Mucosa of descending colon (tissue), 3 donors: ENCODE measurements around the gene EBLN2. TPM values are rescaled to one million over a fixed set of nuclear protein-coding genes. Genes with fewer than 3 reads are reported as not detected.
"Not testable (repeated sequence)": the region's sequence is repeated elsewhere in the genome, so short reads cannot be mapped to it uniquely, and the experiment has no call there.

Experiments
- ATAC-seq: fragments of 200-7000 bp; cut with Tn5 transposase; one replicate; pipeline ENCODE4 v1.9.1; 2020; ENCODE audit warnings: mild to moderate bottlenecking, moderate library complexity
- DNase-seq, 3 donors: peaks; one replicate each; pipeline ENCODE4 v3.0.0-alpha.2; 2020
- H3K36me3 ChIP-seq: fragments of 200-600 bp; one replicate; pipeline ENCODE4 v1.8.0; 2021; ENCODE audit warnings: low read depth, mild to moderate bottlenecking
- H3K4me1 ChIP-seq: fragments of 200-600 bp; one replicate; pipeline ENCODE4 v1.8.0; 2021; ENCODE audit warnings: low read depth, mild to moderate bottlenecking
- H3K4me3 ChIP-seq: fragments of 200-600 bp; one replicate; pipeline ENCODE4 v1.8.0; 2021; ENCODE audit warnings: mild to moderate bottlenecking
- H3K9me3 ChIP-seq: fragments of 200-600 bp; one replicate; pipeline ENCODE4 v1.8.0; 2021; ENCODE audit warnings: mild to moderate bottlenecking
- intact Hi-C, 2 donors: fragments of 100-400 bp; cut with DNase I in 1 of 2; cut with micrococcal nuclease in 1 of 2; formaldehyde crosslinking; loops; one replicate each; pipeline versions ENCODE4 v1.11.0 to v1.11.1; 2022; cut with DNase I, micrococcal nuclease
- total RNA-seq, 3 donors: library from RNA; stranded (reverse); fragmentation: NEBNext Ultra II Directional in 2 of 3; extraction: Animal tissue kit (Norgen Biotek cat#: 25700) in 2 of 3; gene quantifications; one replicate each; pipeline versions ENCODE4 v1.2.1 to v1.2.4, GENCODE V29; 2021 to 2023
- TF ChIP-seq, protein P1 (sequence below): fragments of 200-600 bp; IDR thresholded peaks from one replicate; pipeline ENCODE4 v1.8.0; 2022; ENCODE audit warnings: antibody characterized with exemption, mild to moderate bottlenecking
- donor health status: DM: no; HTN: no; CAD: no; lungs with moderate emphysema.
- donor health status: DM: no; HTN: no; CAD: no.
- donor health status: DM: no; HTN: yes; CAD: no.

The EBLN2 gene
- total RNA-seq, 3 donors from 2014 or later = 4.3 to 5.7 (median 4.8) TPM

DNA sequence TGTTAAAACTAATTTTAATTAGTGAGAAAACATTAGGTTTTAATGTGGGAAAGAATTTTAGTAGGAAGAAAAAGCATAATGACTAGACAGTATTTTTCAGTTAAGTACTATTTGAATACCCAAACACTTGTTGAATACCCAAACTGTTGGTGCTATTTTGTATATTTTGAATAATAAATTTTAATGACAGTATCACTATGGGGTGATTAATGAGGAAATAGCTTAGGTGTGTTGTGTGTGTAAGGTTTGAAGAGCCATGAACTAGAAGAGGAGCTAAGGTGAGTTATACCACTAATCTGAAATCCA lies 4.7 kb upstream of the EBLN2 start:
- no peak for ATAC-seq
- intact Hi-C loops = loop anchor here in 1 of 2 donors (10.0 kb wide), 1 partner anchor 112 kb away; no protein-coding TSS in a partner anchor
- DNase-seq = no peak

DNA sequence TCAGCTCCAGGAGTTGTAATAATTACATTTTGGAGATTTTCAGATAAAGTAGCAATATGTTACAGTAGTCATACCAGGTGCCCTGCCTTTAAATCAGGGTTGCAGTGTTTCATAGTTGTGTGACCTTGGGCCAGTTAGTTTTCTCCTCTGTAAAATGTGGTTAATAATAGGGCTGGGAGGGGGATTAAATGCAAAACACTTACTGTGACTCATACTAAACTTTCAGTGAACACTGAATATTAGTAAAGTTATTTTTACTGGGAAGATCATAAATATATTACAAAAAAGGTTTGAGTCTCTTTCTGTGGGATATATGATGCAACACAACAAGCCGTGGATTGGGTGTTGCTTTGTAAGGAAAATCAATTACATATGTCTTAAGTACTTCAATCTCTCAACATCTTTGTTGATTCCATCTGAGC lies 1.1 kb upstream of the EBLN2 start:
- Histone ChIP-seq H3K4me3 (no peak overlapping the region), H3K36me3 (no peaks in the 10 kb centered on the region), H3K9me3 (no peaks in the 10 kb centered on the region), H3K4me1 (peaks cover 18% of the 10 kb centered on the region)
- intact Hi-C loops = no loop called here
- DNase-seq (no peak), ATAC-seq (no peak)
- TF ChIP-seq, protein P1, sequence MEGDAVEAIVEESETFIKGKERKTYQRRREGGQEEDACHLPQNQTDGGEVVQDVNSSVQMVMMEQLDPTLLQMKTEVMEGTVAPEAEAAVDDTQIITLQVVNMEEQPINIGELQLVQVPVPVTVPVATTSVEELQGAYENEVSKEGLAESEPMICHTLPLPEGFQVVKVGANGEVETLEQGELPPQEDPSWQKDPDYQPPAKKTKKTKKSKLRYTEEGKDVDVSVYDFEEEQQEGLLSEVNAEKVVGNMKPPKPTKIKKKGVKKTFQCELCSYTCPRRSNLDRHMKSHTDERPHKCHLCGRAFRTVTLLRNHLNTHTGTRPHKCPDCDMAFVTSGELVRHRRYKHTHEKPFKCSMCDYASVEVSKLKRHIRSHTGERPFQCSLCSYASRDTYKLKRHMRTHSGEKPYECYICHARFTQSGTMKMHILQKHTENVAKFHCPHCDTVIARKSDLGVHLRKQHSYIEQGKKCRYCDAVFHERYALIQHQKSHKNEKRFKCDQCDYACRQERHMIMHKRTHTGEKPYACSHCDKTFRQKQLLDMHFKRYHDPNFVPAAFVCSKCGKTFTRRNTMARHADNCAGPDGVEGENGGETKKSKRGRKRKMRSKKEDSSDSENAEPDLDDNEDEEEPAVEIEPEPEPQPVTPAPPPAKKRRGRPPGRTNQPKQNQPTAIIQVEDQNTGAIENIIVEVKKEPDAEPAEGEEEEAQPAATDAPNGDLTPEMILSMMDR = no peak

More for the DNA sequence above, 4.7 kb upstream of the EBLN2 start:
- H3K4me1 ChIP-seq = peaks cover 23% of the 10 kb centered on the region
- no peak overlapping the region for H3K4me3 ChIP-seq
- TF ChIP-seq, protein P1 = no peak
- no peaks in the 10 kb centered on the region for H3K9me3 ChIP-seq
- no peaks in the 10 kb centered on the region for H3K36me3 ChIP-seq

DNA sequence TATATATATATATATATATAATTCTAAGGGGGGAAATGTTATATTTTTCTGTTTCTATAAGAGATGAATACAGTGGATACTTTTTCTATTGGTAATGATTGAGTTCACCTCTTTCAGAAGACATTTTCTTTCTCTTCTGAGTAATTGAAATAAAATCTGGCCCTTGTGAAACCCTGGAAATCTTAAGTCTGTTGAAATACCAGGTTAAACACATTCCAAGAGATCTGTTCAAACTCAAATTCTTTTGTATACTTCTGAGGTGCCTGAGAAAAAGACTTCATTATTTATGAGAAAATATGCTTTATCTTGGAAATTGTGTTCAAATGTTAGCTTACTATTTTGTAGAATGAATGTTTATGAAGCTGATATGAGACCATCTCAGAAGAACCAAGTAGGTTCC lies 4.8 kb downstream of the EBLN2 start:
- H3K4me1 ChIP-seq, H3K4me3 ChIP-seq, H3K9me3 ChIP-seq, intact Hi-C loops, DNase-seq, ATAC-seq, H3K36me3 ChIP-seq: not testable (repeated sequence)

DNA sequence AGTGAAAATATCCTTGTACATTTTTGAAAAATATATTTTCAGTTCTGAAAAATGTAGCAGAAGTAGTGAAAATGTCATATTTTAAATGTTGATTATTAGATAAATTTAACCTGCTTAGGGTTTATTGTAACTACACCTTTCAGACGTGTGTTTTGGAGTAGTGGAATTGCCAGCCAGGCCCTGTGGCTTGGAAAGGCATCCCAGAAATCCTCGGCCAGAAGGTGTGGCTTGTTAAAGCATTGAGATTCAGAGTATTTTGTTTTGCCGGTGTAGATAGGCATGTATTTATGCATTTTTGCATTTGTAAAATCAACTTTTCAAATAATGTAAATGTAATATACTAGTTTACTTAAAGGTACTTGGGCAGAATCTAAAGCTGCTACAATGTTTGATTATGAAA lies 7.0 kb downstream of the EBLN2 start:
- no peaks in the 10 kb centered on the region for H3K9me3 ChIP-seq
- peaks cover 7% of the 10 kb centered on the region for H3K4me1 ChIP-seq
- TF ChIP-seq, protein P1 = no peak
- DNase-seq (no peak), ATAC-seq (no peak)
- intact Hi-C loops = no loop called here
- no peak overlapping the region for H3K4me3 ChIP-seq
- no peaks in the 10 kb centered on the region for H3K36me3 ChIP-seq

DNA sequence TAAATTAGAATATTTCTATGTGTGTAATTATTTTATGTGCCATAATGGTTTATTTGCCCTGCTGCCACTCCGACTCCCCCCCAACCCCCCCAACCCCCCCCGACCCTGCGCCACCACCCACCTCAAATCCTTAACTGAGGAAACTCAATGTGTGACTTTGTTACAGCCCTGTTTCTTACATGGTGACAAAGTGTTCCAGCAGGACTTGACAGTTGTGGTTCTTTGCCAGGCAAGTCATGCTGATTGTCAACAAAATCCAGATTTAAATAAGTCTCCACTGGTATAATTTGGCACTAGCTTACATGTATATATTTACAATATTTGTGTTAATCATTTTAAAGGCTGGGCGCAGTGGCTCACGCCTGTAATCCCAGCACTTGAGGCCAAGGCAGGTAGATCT lies 7.7 kb downstream of the EBLN2 start:
- peaks cover 7% of the 10 kb centered on the region for H3K4me1 ChIP-seq
- TF ChIP-seq, protein P1 = no peak
- H3K4me3 ChIP-seq = no peak overlapping the region
- no peaks in the 10 kb centered on the region for H3K36me3 ChIP-seq
- no peaks in the 10 kb centered on the region for H3K9me3 ChIP-seq
- intact Hi-C loops = no loop called here
- DNase-seq = no peak
- no peak for ATAC-seq

DNA sequence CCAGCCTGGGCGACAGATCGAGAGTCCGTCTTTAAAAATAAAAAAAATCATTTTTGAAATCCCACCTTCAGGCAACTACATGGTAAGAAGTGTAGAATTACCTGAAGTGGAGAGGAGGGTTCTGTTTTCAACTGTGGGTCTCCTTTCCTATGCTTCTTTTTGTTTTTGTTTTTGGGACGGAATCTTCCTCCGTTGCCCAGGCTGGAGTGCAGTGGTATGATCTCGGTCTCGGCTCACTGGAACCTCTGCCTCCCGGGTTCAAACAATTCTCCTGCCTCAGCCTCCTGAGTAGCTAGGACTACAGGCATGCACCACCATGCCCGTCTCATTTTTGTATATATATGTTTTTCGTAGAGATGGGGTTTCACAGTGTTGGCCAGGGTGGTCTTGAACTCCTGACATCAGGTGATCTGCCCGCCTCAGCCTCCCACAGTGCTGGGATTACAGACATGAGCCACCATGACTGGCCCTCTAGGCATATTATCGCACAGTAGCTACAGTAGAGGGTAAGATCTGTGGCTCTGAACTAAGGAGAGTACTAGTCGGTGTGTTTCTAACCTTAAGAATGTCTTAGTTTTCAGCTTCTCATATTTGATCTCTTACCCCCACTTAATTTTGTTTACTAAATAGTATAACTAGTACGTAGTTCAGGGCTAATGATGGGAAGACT lies 8.5 kb downstream of the EBLN2 start:
- Histone ChIP-seq H3K9me3 (no peaks in the 10 kb centered on the region), H3K36me3 (no peaks in the 10 kb centered on the region), H3K4me1 (peaks cover 1% of the 10 kb centered on the region), H3K4me3 (no peak overlapping the region)
- DNase-seq = no peak
- TF ChIP-seq, protein P1 = no peak
- intact Hi-C loops = no loop called here
- no peak for ATAC-seq
